H1 (cell line): ENCODE data around the gene HCK. TPM values are rescaled to one million over a fixed set of nuclear protein-coding genes. Genes with fewer than 3 reads are reported as not detected.
A peak's percentile ranks its signal among the peaks of the same experiment; 100 is the strongest.

Experiments used
- CTCF ChIA-PET: fragments of 300-600 bp; sonication (Branson Sonifier 250); formaldehyde crosslinking; loops from one replicate; lab custom pipeline; 2021; ENCODE audit not compliant: partially characterized antibody; lab: Charles Lee
- POLR2A ChIA-PET: fragments of 300-600 bp; sonication (Branson Sonifier 250); formaldehyde crosslinking; loops from one replicate; lab custom pipeline; 2021; ENCODE audit warnings: inconsistent platforms; ENCODE audit not compliant: partially characterized antibody; lab: Charles Lee
- DNase-seq, 2 experiments: peaks; one replicate each; pipeline versions ENCODE4 v3.0.0 to v3.0.0-alpha.2; 2010 to 2022; ENCODE audit warnings: low spot score in 2 of 2, low read depth in 1 of 2, mixed read lengths in 1 of 2
- FAIRE-seq: peaks from 2 replicates; lab custom pipeline; 2011; peaks lifted over from hg19 to GRCh38; lab: Jason Lieb, UNC
- H2AFZ ChIP-seq: 2 replicates; pipeline ENCODE4 v1.8.1; 2012; ENCODE audit warnings: low read length, inconsistent platforms
- H2AK5ac ChIP-seq: 2 replicates; pipeline ENCODE4 v1.6.1; 2013; ENCODE audit warnings: low read depth, low read length
- H2BK120ac ChIP-seq: replicated peaks from 2 replicates; pipeline ENCODE3; 2013; ENCODE audit warnings: low read depth, low read length, inconsistent platforms
- H2BK12ac ChIP-seq: 2 replicates; pipeline ENCODE4 v1.6.1; 2013; ENCODE audit warnings: low read depth, low read length
- H2BK15ac ChIP-seq: 2 replicates; pipeline ENCODE4 v1.6.1; 2013; ENCODE audit warnings: low read length
- H2BK20ac ChIP-seq: 2 replicates; pipeline ENCODE4 v1.6.1; 2013; ENCODE audit warnings: low read length
- H2BK5ac ChIP-seq: 2 replicates; pipeline ENCODE4 v1.6.1; 2013; ENCODE audit warnings: low read depth, low read length
- H3K14ac ChIP-seq: 2 replicates; pipeline ENCODE4 v1.6.1; 2013; ENCODE audit warnings: inconsistent platforms; ENCODE audit not compliant: insufficient read length
- H3K18ac ChIP-seq: 2 replicates; pipeline ENCODE4 v1.6.1; 2013; ENCODE audit warnings: low read length; ENCODE audit errors: extremely low read depth
- H3K23ac ChIP-seq: 2 replicates; pipeline ENCODE4 v1.6.1; 2013; ENCODE audit warnings: inconsistent platforms; ENCODE audit not compliant: insufficient read length
- H3K23me2 ChIP-seq: 2 replicates; pipeline ENCODE4 v1.6.1; 2013; ENCODE audit warnings: low read depth, low read length
- H3K27ac ChIP-seq: 2 replicates; pipeline ENCODE4 v1.6.1; 2011; ENCODE audit warnings: low read depth, low read length, inconsistent platforms
- H3K27me3 ChIP-seq, 4 experiments: replicated peaks in 1 of 4; 1 replicate in 1 of 4; 2 replicates in 3 of 4; pipeline versions ENCODE4 v1.6.1 to v1.8.1; 2011 to 2013; ENCODE audit warnings: low read length in 3 of 4, mild to moderate bottlenecking in 3 of 4, inconsistent platforms in 2 of 4, mixed read lengths in 2 of 4, moderate library complexity in 1 of 4; ENCODE audit not compliant: control insufficient read depth in 3 of 4, insufficient read depth in 3 of 4; ENCODE audit errors: extremely low read depth in 1 of 4
- H3K36me3 ChIP-seq, 4 experiments: 2 replicates each; pipeline versions ENCODE4 v1.6.1 to v1.8.1; 2011 to 2013; ENCODE audit warnings: mild to moderate bottlenecking in 4 of 4, low read length in 3 of 4, moderate library complexity in 2 of 4, control low read depth in 1 of 4, inconsistent platforms in 1 of 4; ENCODE audit not compliant: insufficient read depth in 4 of 4, control insufficient read depth in 2 of 4
- H3K4ac ChIP-seq: replicated peaks from 2 replicates; pipeline ENCODE3; 2013; ENCODE audit warnings: low read length, low read depth, mixed read lengths, inconsistent platforms; ENCODE audit not compliant: insufficient read length
- H3K4me1 ChIP-seq, 4 experiments: replicated peaks in 1 of 4; 1 replicate in 1 of 4; 2 replicates in 3 of 4; pipeline versions ENCODE4 v1.6.1 to v1.8.1; 2011 to 2013; ENCODE audit warnings: low read length in 3 of 4, inconsistent platforms in 2 of 4, mixed read lengths in 1 of 4; ENCODE audit not compliant: insufficient read depth in 4 of 4, control insufficient read depth in 3 of 4
- H3K4me2 ChIP-seq, 2 experiments: 2 replicates each; pipeline versions ENCODE4 v1.6.1 to v1.8.1; 2011 to 2013; ENCODE audit warnings: low read depth in 2 of 2, low read length in 2 of 2, control low read depth in 1 of 2, inconsistent platforms in 1 of 2, mild to moderate bottlenecking in 1 of 2; ENCODE audit not compliant: insufficient read depth in 1 of 2
- H3K4me3 ChIP-seq, 4 experiments: fragments of 200-600, 300-600 bp in 1 of 4; sonication (generic), shearing (Covaris generic), sonication (Bioruptor Twin) in 1 of 4; 2 replicates each; pipeline versions ENCODE4 v1.5.1 to v1.8.1; 2011 to 2016; ENCODE audit warnings: low read length in 4 of 4, low read depth in 3 of 4, control low read depth in 2 of 4, inconsistent platforms in 2 of 4, mild to moderate bottlenecking in 2 of 4, mixed read lengths in 1 of 4, moderate library complexity in 1 of 4; ENCODE audit not compliant: insufficient read depth in 2 of 4; ENCODE audit errors: extremely low read depth in 1 of 4
- H3K56ac ChIP-seq: replicated peaks from 2 replicates; pipeline ENCODE3; 2013; ENCODE audit warnings: low read depth, mild to moderate bottlenecking, mixed read lengths, low read length, inconsistent platforms; ENCODE audit not compliant: insufficient read length
- H3K79me1 ChIP-seq: 2 replicates; pipeline ENCODE4 v1.6.1; 2013; ENCODE audit warnings: low read depth, low read length, control low read depth
- H3K79me2 ChIP-seq, 2 experiments: 2 replicates each; pipeline versions ENCODE4 v1.6.1 to v1.8.1; 2012 to 2013; ENCODE audit warnings: low read length in 2 of 2, mild to moderate bottlenecking in 2 of 2, inconsistent platforms in 1 of 2; ENCODE audit not compliant: insufficient read depth in 2 of 2, control insufficient read depth in 1 of 2
- H3K9ac ChIP-seq, 4 experiments: replicated peaks in 1 of 4; 1 replicate in 1 of 4; 2 replicates in 3 of 4; pipeline versions ENCODE4 v1.6.1 to v1.8.1; 2011 to 2013; ENCODE audit warnings: low read depth in 3 of 4, low read length in 3 of 4, control low read depth in 2 of 4, mild to moderate bottlenecking in 2 of 4, moderate library complexity in 2 of 4, inconsistent platforms in 1 of 4; ENCODE audit errors: extremely low read depth in 1 of 4
- H3K9me3 ChIP-seq, 2 experiments: 2 replicates each; pipeline versions ENCODE4 v1.6.1 to v1.8.1; 2012 to 2013; ENCODE audit warnings: mild to moderate bottlenecking in 2 of 2, moderate library complexity in 2 of 2, control low read depth in 1 of 2, inconsistent platforms in 1 of 2, low read depth in 1 of 2, low read length in 1 of 2, mixed read lengths in 1 of 2; ENCODE audit not compliant: insufficient read depth in 2 of 2
- H4K20me1 ChIP-seq, 2 experiments: replicated peaks in 1 of 2; 2 replicates each; pipeline versions ENCODE3 to v1.8.1; 2011 to 2013; ENCODE audit warnings: inconsistent platforms in 2 of 2, low read length in 2 of 2, mild to moderate bottlenecking in 1 of 2; ENCODE audit not compliant: insufficient read depth in 2 of 2, control insufficient read depth in 1 of 2
- H4K5ac ChIP-seq: 2 replicates; pipeline ENCODE4 v1.6.1; 2013; ENCODE audit warnings: low read length, low read depth, mixed read lengths, inconsistent platforms; ENCODE audit not compliant: insufficient read length
- H4K8ac ChIP-seq: 2 replicates; pipeline ENCODE4 v1.8.0; 2013; ENCODE audit warnings: mild to moderate bottlenecking, moderate library complexity, low read length, inconsistent platforms; ENCODE audit not compliant: insufficient read depth; ENCODE audit errors: extremely low read depth
- H4K91ac ChIP-seq: replicated peaks from 2 replicates; pipeline ENCODE3; 2013; ENCODE audit warnings: low read length, mixed read lengths, inconsistent platforms; ENCODE audit not compliant: insufficient read length
- CBX5 ChIP-seq: fragments of 300-800, 300-1000 bp; sonication (generic); IDR thresholded peaks from 2 replicates; pipeline ENCODE4 v1.7.1; 2016; ENCODE audit warnings: antibody characterized with exemption, low read length, low read depth
- CHD2 ChIP-seq: IDR thresholded peaks from 2 replicates; pipeline ENCODE4 v1.6.1; 2012; ENCODE audit warnings: low read length, improper control_type of control experiment
- HDAC6 ChIP-seq: IDR thresholded peaks from one replicate; pipeline ENCODE4 v1.7.1; 2012; ENCODE audit warnings: low read depth, mild to moderate bottlenecking, inconsistent platforms, low read length, moderate library complexity
- MAX ChIP-seq: IDR thresholded peaks from 2 replicates; pipeline ENCODE4 v1.6.1; 2012; ENCODE audit warnings: inconsistent platforms
- POLR2A ChIP-seq, 2 experiments: IDR thresholded peaks; 1 replicate in 1 of 2; 2 replicates in 1 of 2; pipeline ENCODE4 v1.6.1; 2011; ENCODE audit warnings: low read depth in 2 of 2, low read length in 2 of 2, mild to moderate bottlenecking in 2 of 2; ENCODE audit errors: control extremely low read depth in 1 of 2
- POLR2AphosphoS5 ChIP-seq: IDR thresholded peaks from 2 replicates; pipeline ENCODE4 v1.6.1; 2011; ENCODE audit warnings: low read depth, low read length
- SP2 ChIP-seq: IDR thresholded peaks from 2 replicates; pipeline ENCODE4 v1.6.1; 2012; ENCODE audit warnings: mild to moderate bottlenecking, low read length, inconsistent platforms
- TAF1 ChIP-seq: IDR thresholded peaks from 2 replicates; pipeline ENCODE4 v1.6.1; 2011; ENCODE audit warnings: mild to moderate bottlenecking, low read depth, low read length
- WGBS, 2 experiments: shearing (Covaris generic) in 1 of 2; methylation state at CpG; one replicate each; pipeline versions ENCODE4 v1.1.6 to v1.1.7; 2013 to 2015; ENCODE audit warnings: low lambda C conversion rate in 2 of 2, mixed read lengths in 2 of 2, inconsistent platforms in 1 of 2, low coverage in 1 of 2, missing lambda C conversion rate in 1 of 2; ENCODE audit not compliant: insufficient replicate concordance in 2 of 2, insufficient coverage in 1 of 2, insufficient read length in 1 of 2; ENCODE audit errors: extremely low coverage in 1 of 2, missing lambda C conversion rate in 1 of 2; 5-methylcytosine and 5-hydroxymethylcytosine counted together
- polyA plus RNA-seq, 7 experiments: library from polyadenylated mRNA; depleted of rRNA in 3 of 7; stranded (reverse) in 5 of 7; unstranded in 2 of 7; fragments of >200 nt in 5 of 7; fragments of 200-250 nt in 2 of 7; gene quantifications; 1 replicate in 5 of 7; 2 replicates in 1 of 7; 4 replicates in 1 of 7; pipeline versions ENCODE4 v1.2.1 to v1.2.3, GENCODE V29; 2011 to 2013; ENCODE audit warnings: missing spikeins in 2 of 7, mixed read lengths in 2 of 7
- total RNA-seq: library from RNA; stranded (reverse); fragmentation: NEBNext Ultra II Directional; extraction: Animal tissue kit (Norgen Biotek cat#: 25700); gene quantifications from 2 replicates; pipeline ENCODE4 v1.2.1, GENCODE V29; 2021

Gene HCK
- total and polyA plus RNA-seq, 2 of the 8 experiments (the other 6 are each of a cell fraction or from before 2014, with no cell fraction given): 0.37 to 4.3 TPM

GRCh38 chr20:32064667-32065066 is 12.6 kb downstream of the HCK start:
- DNase-seq: no peak
- H3K36me3 ChIP-seq: no peaks in the 10 kb centered on the region
- H3K56ac ChIP-seq: no peak overlapping the region
- H3K18ac ChIP-seq: no peak overlapping the region; the same call in 1 of the 2 replicates
- no peak overlapping the region for H2AFZ ChIP-seq
- H2BK20ac ChIP-seq: no peak overlapping the region; the same call in 1 of the 2 replicates
- no peak overlapping the region for H2BK5ac ChIP-seq
- H3K4me2 ChIP-seq: no peak overlapping the region
- no peak overlapping the region for H4K91ac ChIP-seq
- CTCF ChIA-PET: interaction anchor here (0.6 to 1.9 kb wide), 5 partner anchors 23 to 453 kb away, joined by 3 to 7 read pairs (median 3); no protein-coding TSS in a partner anchor
- no peak overlapping the region for H3K4ac ChIP-seq
- no peak overlapping the region for H3K23ac ChIP-seq
- WGBS, 2 experiments: 91% methylated on average over 7 of the region's 7 CpGs; no CpG with 5 or more reads in 1 of the 2 experiments
- H3K9ac ChIP-seq: no peak overlapping the region
- TF ChIP-seq TAF1: no peak
- TF ChIP-seq MAX: no peak
- no peak for TF ChIP-seq POLR2A (IDR thresholded peaks at IDR 0.05; ENCODE audit: control extremely low read depth in 1 of 2, low read depth in 2 of 2, low read length in 2 of 2)
- TF ChIP-seq SP2: no peak
- TF ChIP-seq CBX5: no peak
- no peak for TF ChIP-seq POLR2AphosphoS5
- TF ChIP-seq HDAC6: no peak
- no peak for TF ChIP-seq CHD2
- TF ChIP-seq, all 59 proteins: peak for 0
- H4K8ac ChIP-seq: no peak overlapping the region
- H3K27ac ChIP-seq: no peak overlapping the region
- POLR2A ChIA-PET: no interaction called here
- no peaks in the 10 kb centered on the region for H3K9me3 ChIP-seq
- no peak overlapping the region for H3K4me3 ChIP-seq
- H2AK5ac ChIP-seq: no peak overlapping the region
- H3K14ac ChIP-seq: no peak overlapping the region
- peaks cover 0 to 2% (median 0%) of the 10 kb centered on the region in 4 experiments; a peak in 1 of 7 replicates for H3K27me3 ChIP-seq
- H3K79me1 ChIP-seq: no peaks in the 10 kb centered on the region
- H2BK12ac ChIP-seq: peak overlapping the region; percentile 68; the same call in 1 of the 2 replicates
- H3K79me2 ChIP-seq: no peaks in the 10 kb centered on the region
- H3K23me2 ChIP-seq: no peaks in the 10 kb centered on the region
- H3K4me1 ChIP-seq: peaks cover 0 to 1% (median 0%) of the 10 kb centered on the region in 4 experiments; a peak in 1 of 7 replicates
- FAIRE-seq: no peak
- no peak overlapping the region for H4K5ac ChIP-seq
- H2BK120ac ChIP-seq: no peak overlapping the region
- no peaks in the 10 kb centered on the region for H4K20me1 ChIP-seq
- H2BK15ac ChIP-seq: 0 out of 2 replicates have a peak overlapping the region, but pooled peaks have one; percentile 5
